LNCaP clone FGC (cell line): Measurements from ENCODE around the gene PRRT4.

Experiments used
- DNase-seq: peaks from one replicate; pipeline ENCODE4 v3.0.0-alpha.2; 2011; ENCODE audit warnings: low read depth
- H3K4me3 ChIP-seq: 2 replicates; pipeline ENCODE4 v1.5.1; 2011; ENCODE audit warnings: mild to moderate bottlenecking, low read depth, low read length, control low read depth
- TF ChIP-seq, protein P1 (sequence below): IDR thresholded peaks from 2 replicates; pipeline ENCODE4 v1.5.1; 2012; ENCODE audit warnings: mild to moderate bottlenecking; ENCODE audit not compliant: control insufficient read depth, insufficient read depth; ENCODE audit errors: extremely low read depth

Gene PRRT4

DNA sequence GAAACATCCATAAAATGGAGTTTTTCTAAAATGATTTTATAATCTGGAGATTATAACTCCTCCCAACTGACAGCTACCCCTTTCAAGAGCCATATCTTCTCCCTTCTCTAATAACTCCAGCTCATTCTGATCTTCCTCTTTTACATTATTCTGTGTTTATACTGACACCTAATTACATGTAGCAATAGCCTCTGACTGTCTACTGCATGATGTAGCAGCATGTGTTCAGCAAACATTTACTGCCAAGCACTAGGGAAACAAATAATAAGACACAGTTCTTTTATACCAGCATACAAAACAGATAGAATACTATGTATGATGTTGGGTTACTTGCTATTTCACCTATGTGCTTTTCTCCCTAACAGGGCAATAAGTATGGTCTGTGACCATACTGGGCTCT lies 38.5 kb downstream of the PRRT4 start:
- TF ChIP-seq, protein P1, sequence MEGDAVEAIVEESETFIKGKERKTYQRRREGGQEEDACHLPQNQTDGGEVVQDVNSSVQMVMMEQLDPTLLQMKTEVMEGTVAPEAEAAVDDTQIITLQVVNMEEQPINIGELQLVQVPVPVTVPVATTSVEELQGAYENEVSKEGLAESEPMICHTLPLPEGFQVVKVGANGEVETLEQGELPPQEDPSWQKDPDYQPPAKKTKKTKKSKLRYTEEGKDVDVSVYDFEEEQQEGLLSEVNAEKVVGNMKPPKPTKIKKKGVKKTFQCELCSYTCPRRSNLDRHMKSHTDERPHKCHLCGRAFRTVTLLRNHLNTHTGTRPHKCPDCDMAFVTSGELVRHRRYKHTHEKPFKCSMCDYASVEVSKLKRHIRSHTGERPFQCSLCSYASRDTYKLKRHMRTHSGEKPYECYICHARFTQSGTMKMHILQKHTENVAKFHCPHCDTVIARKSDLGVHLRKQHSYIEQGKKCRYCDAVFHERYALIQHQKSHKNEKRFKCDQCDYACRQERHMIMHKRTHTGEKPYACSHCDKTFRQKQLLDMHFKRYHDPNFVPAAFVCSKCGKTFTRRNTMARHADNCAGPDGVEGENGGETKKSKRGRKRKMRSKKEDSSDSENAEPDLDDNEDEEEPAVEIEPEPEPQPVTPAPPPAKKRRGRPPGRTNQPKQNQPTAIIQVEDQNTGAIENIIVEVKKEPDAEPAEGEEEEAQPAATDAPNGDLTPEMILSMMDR = no peak
- DNase-seq = no peak

DNA sequence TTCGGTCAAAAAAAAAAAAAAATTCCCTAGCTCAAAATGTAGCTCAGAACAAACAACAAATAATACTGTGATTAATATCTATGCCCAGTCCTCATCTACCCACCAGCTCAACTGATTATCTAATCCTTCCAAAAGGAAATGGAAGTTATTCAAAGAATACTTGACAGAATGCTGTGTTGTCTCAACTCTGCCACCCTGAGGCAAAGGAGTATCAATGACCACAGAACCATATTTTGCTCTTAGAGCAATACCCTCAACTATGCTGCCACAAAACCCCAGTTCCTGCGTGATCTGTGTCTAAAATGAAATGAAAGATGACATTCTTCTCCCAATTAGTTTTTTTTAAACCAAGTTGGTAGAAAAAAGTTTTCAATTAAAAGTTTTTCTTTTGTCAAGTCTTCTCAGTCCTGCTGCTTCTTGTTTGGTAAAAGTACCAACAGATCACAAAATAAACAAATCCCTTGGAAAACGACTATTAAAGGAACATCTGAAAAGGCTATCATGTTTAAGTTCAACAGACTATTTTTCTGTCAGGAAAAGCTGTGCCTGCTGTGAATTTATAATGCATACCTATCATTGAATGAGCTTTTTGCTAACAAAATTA lies 39.3 kb downstream of the PRRT4 start:
- DNase-seq = peak; percentile 31
- no peak overlapping the region for H3K4me3 ChIP-seq
- TF ChIP-seq, protein P1 = peak; percentile 74

More for the DNA sequence above, 38.5 kb downstream of the PRRT4 start:
- no peak overlapping the region for H3K4me3 ChIP-seq

DNA sequence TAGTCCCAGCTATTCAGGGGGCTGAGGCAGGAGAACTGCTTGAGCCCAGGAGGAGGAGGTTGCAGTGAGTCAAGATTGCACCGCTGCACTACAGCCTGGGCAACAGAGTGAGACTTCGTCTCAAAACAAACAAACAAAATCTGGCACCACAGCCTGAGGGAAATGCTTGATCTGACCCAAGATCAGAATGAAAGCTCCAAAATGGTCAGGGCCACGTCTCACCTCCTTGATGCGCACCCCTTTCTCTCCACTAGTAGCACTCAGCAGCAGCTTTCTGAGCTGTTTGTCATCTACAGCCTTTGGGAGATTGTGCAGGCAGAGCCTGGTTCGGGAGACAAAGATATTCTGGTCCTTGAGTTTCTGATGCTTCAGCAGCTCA lies 40.5 kb downstream of the PRRT4 start:
- H3K4me3 ChIP-seq = no peak overlapping the region
- no peak for DNase-seq
- TF ChIP-seq, protein P1 = no peak

DNA sequence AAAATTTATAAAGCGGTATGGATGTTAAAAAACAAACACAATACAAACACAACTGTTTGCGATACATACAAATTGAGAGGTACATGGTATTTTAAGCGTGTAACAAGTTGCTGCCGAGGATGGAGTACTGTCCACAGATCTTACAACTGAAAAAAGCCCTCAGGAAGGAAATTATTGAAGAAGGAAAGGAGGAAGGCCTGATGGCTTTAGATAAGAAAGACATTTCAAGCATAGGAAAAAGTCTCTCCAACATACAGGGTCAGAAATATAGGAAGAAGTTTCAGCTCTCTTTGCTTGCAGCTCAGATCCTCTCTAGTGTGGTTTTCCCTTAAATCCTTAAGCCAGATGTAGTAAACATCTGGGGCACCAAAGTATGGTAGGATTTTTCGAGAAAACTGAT lies 42.8 kb downstream of the PRRT4 start:
- DNase-seq = no peak
- TF ChIP-seq, protein P1 = no peak
- H3K4me3 ChIP-seq = no peak overlapping the region

DNA sequence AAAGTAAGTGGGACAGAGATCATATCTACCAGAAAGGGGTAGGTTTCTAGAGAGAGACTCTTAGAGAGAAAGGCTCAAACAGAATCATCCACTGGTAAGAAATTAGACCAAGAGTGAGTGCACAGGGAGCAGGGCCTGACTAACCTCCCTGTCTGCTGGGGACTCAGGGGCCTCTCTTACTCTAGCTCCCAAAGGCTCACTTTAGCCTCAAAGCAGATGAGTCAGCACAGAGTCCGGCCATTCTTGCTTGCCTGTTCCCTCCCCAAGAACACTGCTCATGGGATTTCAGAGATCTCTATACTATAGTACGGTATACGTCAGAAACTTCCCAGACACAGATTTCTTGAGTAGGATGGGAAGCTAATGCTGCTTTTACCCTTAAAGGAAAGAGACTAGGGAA lies 50.5 kb downstream of the PRRT4 start:
- H3K4me3 ChIP-seq = no peak overlapping the region
- TF ChIP-seq, protein P1 = no peak
- DNase-seq = no peak

DNA sequence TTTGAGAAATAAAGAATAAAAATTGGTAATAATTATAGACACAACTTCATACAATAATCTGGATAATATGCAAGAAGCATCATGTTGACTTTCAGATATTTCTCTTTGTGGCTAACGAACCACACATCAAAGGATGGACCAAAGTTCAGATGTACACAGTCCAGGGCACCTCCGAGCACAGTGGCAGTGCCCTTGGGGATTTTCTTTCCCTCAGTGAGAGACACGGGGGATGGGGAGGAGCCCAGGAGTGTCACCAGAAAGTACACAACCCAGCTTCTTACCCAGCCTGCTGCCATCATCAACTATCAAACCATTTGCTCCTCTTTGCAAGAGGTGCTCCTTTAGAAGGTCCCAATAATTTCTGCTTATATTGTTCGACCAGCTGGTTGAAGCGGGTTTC lies 51.0 kb downstream of the PRRT4 start:
- TF ChIP-seq, protein P1 = no peak
- no peak for DNase-seq

DNA sequence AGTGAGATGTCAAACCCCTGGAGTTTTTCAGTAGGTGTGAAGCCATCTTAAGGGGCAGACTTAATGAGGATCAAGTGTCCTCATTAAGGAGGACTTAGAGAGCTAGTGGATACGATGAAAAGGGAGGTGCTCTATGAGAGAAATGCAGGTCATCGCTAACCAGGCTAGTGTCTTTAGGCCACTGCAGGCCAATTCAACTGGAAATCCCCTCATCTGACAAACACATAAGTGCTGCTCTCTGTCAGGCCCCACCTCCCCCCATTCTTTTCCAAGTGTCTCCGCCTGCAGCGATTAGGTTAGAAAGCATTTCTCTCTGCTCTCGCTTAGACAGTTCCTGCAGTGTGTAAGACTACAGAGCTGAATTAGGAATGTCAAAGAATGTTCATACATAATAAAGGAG lies 51.5 kb downstream of the PRRT4 start:
- H3K4me3 ChIP-seq = no peak overlapping the region
- TF ChIP-seq, protein P1 = no peak
- DNase-seq = no peak

More for the DNA sequence above, 51.0 kb downstream of the PRRT4 start:
- no peak overlapping the region for H3K4me3 ChIP-seq
